Stomach (tissue), 9 donors: Measurements from ENCODE around the gene BAIAP3. TPM values are rescaled to one million over a fixed set of nuclear protein-coding genes. Genes with fewer than 3 reads are reported as not detected.

Experiments
- DNase-seq, 2 donors: peaks; one replicate each; pipeline versions ENCODE4 v3.0.0 to v3.0.0-alpha.2; 2013 to 2019
- H3K27ac ChIP-seq, 5 donors: fragments of 200-600 bp in 4 of 5; sonication (generic) in 4 of 5; one replicate each; pipeline ENCODE4 v1.5.1; 2013 to 2019; ENCODE audit warnings: mild to moderate bottlenecking in 1 of 5, moderate library complexity in 1 of 5
- H3K27me3 ChIP-seq, 3 donors: fragments of 200-600 bp; sonication (generic); one replicate each; pipeline ENCODE4 v1.5.1; 2017 to 2019; ENCODE audit warnings: mixed run types in 1 of 3
- H3K36me3 ChIP-seq, 4 donors: fragments of 200-600 bp; sonication (generic); 1 replicate in 3 of 4; 2 replicates in 1 of 4; pipeline ENCODE4 v1.5.1; 2016 to 2019
- H3K4me1 ChIP-seq, 4 donors: fragments of 200-600 bp; sonication (generic); one replicate each; pipeline ENCODE4 v1.5.1; 2016 to 2019
- H3K4me3 ChIP-seq, 4 donors: fragments of 200-600 bp; sonication (generic) in 3 of 4; one replicate each; pipeline ENCODE4 v1.5.1; 2016 to 2019; ENCODE audit warnings: mild to moderate bottlenecking in 1 of 4
- H3K9me3 ChIP-seq, 4 donors: fragments of 200-600 bp; sonication (generic); one replicate each; pipeline ENCODE4 v1.5.1; 2016 to 2019
- CTCF ChIP-seq, 7 experiments: fragments of 450-650 bp in 4 of 7; fragments of 200-600 bp in 3 of 7; sonication (generic) in 3 of 7; IDR thresholded peaks; one replicate each; pipeline ENCODE4 v1.5.1; 2016 to 2019; ENCODE audit warnings: antibody characterized with exemption in 7 of 7, control low read depth in 2 of 7, mild to moderate bottlenecking in 1 of 7
- EP300 ChIP-seq: sonication (generic); formaldehyde crosslinking; IDR thresholded peaks from one replicate; pipeline ENCODE4 v1.6.1; 2017; ENCODE audit warnings: antibody characterized with exemption
- POLR2A ChIP-seq, 4 donors: fragments of 450-650 bp; IDR thresholded peaks; one replicate each; pipeline ENCODE4 v1.6.1; 2016; ENCODE audit warnings: antibody characterized with exemption in 4 of 4, control low read depth in 2 of 4, mild to moderate bottlenecking in 1 of 4, moderate library complexity in 1 of 4
- POLR2AphosphoS5 ChIP-seq, 3 donors: sonication (generic); formaldehyde crosslinking; IDR thresholded peaks; one replicate each; pipeline ENCODE4 v1.6.1; 2016; ENCODE audit warnings: antibody characterized with exemption in 3 of 3
- WGBS, 5 donors: extraction: QIAGEN DNeasy Blood & Tissue Kit in 3 of 5; methylation state at CpG; one replicate each; pipeline versions ENCODE4 v1.1.5 to v1.1.7; 2013 to 2018; 5-methylcytosine and 5-hydroxymethylcytosine counted together
- intact Hi-C: fragments of 100-400 bp; cut with DNase I; formaldehyde crosslinking; loops from one replicate; pipeline ENCODE4 v1.15.1; 2023; ENCODE audit warnings: low total_unique reads
- polyA plus RNA-seq, 3 donors: library from polyadenylated mRNA; stranded (reverse); fragments of 200-250 nt; gene quantifications; one replicate each; pipeline ENCODE4 v1.2.3, GENCODE V29; 2013
- total RNA-seq, 5 donors: library from RNA; depleted of rRNA; stranded (reverse); fragments of >200 nt; gene quantifications; one replicate each; pipeline versions ENCODE4 v1.1.0 to v1.2.3, GENCODE V29; 2014 to 2016
- donor health status: healthy with polysubstance abuse.
- donor health status: Bipolar disorder and iron deficiency.
- donor health status: healthy.

BAIAP3 gene
- total and polyA plus RNA-seq, 8 donors, result 1.5 to 94.7 (median 4.2) TPM

GRCh38 chr16:1330260-1330914 lies 3.1 kb upstream of the BAIAP3 start:
- Histone ChIP-seq H3K9me3 (peaks cover 0 to 8% (median 6%) of the 10 kb centered on the region in 4 donors), H3K27ac (no peak overlapping the region), H3K27me3 (peaks cover 13 to 56% (median 43%) of the 10 kb centered on the region in 3 donors), H3K4me1 (peaks cover 34 to 39% (median 37%) of the 10 kb centered on the region in 4 donors), H3K36me3 (peaks cover 1 to 26% (median 16%) of the 10 kb centered on the region in 4 donors), H3K4me3 (no peak overlapping the region)
- 70 to 100% (median 76%) methylated on average over 5 to 17 of the region's 17 CpGs for WGBS, 5 donors
- DNase-seq, result no peak
- intact Hi-C loops, result no loop called here
- TF ChIP-seq CTCF (IDR thresholded peaks at IDR 0.05) (peak in 3 of 7 experiments; percentile 20 to 46 (median 20)), POLR2AphosphoS5 (IDR thresholded peaks at IDR 0.05) (no peak)

- TF ChIP-seq CTCF (IDR thresholded peaks at IDR 0.05) (no peak), EP300 (no peak), POLR2A (IDR thresholded peaks at IDR 0.05) (no peak), POLR2AphosphoS5 (IDR thresholded peaks at IDR 0.05) (no peak)
- Histone ChIP-seq H3K36me3 (peaks cover 0 to 18% (median 9%) of the 10 kb centered on the region in 4 donors), H3K27me3 (peaks cover 13 to 63% (median 50%) of the 10 kb centered on the region in 3 donors), H3K4me1 (peaks cover 34 to 39% (median 37%) of the 10 kb centered on the region in 4 donors), H3K9me3 (peaks cover 0 to 8% (median 6%) of the 10 kb centered on the region in 4 donors), H3K4me3 (peak overlapping the region; percentile 38 to 56 (median 42)), H3K27ac (peak overlapping the region in 4 of 5 donors; percentile 43 to 60 (median 54))
- intact Hi-C loops, result no loop called here
- WGBS, 5 donors, result 45 to 54% (median 48%) methylated on average over 16 to 22 of the region's 22 CpGs
- no peak for DNase-seq
These were observed 2.3 kb upstream of the BAIAP3 start for GRCh38 chr16:1330931-1331711.

GRCh38 chr16:1331712-1332617 lies 1.5 kb upstream of the BAIAP3 start:
- peak in 1 of 3 donors; percentile 5 for TF ChIP-seq POLR2AphosphoS5 (IDR thresholded peaks at IDR 0.05)
- no peak for TF ChIP-seq EP300
- intact Hi-C loops, result no loop called here
- H3K27me3 ChIP-seq, result peaks cover 13 to 71% (median 53%) of the 10 kb centered on the region in 3 donors
- peaks cover 0 to 8% (median 6%) of the 10 kb centered on the region in 4 donors for H3K9me3 ChIP-seq
- peak overlapping the region; percentile 38 to 56 (median 42) for H3K4me3 ChIP-seq
- H3K4me1 ChIP-seq, result peaks cover 34 to 39% (median 37%) of the 10 kb centered on the region in 4 donors
- H3K27ac ChIP-seq, result peak overlapping the region; percentile 28 to 60 (median 49)
- DNase-seq, result peak; percentile 73 to 95
- peaks cover 0 to 13% (median 1%) of the 10 kb centered on the region in 4 donors for H3K36me3 ChIP-seq
- 4 to 5% (median 4%) methylated on average over 19 to 34 of the region's 34 CpGs for WGBS, 5 donors

- TF ChIP-seq EP300 (no peak), POLR2A (IDR thresholded peaks at IDR 0.05) (no peak), CTCF (IDR thresholded peaks at IDR 0.05) (no peak), POLR2AphosphoS5 (IDR thresholded peaks at IDR 0.05) (no peak)
These were observed 762 bp upstream of the BAIAP3 start for GRCh38 chr16:1332618-1333148.

More at GRCh38 chr16:1332618-1333148, 762 bp upstream of the BAIAP3 start:
- DNase-seq, result no peak
- Histone ChIP-seq H3K9me3 (peaks cover 0 to 8% (median 6%) of the 10 kb centered on the region in 4 donors), H3K36me3 (peaks cover 0 to 6% (median 0%) of the 10 kb centered on the region in 4 donors), H3K27ac (peak overlapping the region in 1 of 5 donors; percentile 60), H3K27me3 (peaks cover 13 to 79% (median 53%) of the 10 kb centered on the region in 3 donors), H3K4me3 (peak overlapping the region; percentile 38 to 56 (median 42)), H3K4me1 (peaks cover 34 to 42% (median 37%) of the 10 kb centered on the region in 4 donors)
- intact Hi-C loops, result no loop called here
- 10 to 13% (median 11%) methylated on average over 23 to 26 of the region's 26 CpGs for WGBS, 5 donors
